H1 (cell line): ENCODE measurements around the gene TACSTD2. TPM values are rescaled to one million over a fixed set of nuclear protein-coding genes. Genes with fewer than 3 reads are reported as not detected.
A peak's percentile ranks its signal among the peaks of the same experiment; 100 is the strongest.

Experiments
- CTCF ChIA-PET: fragments of 300-600 bp; sonication (Branson Sonifier 250); formaldehyde crosslinking; loops from one replicate; lab custom pipeline; 2021; ENCODE audit not compliant: partially characterized antibody; lab: Charles Lee
- POLR2A ChIA-PET: fragments of 300-600 bp; sonication (Branson Sonifier 250); formaldehyde crosslinking; loops from one replicate; lab custom pipeline; 2021; ENCODE audit warnings: inconsistent platforms; ENCODE audit not compliant: partially characterized antibody; lab: Charles Lee
- DNase-seq, 2 experiments: peaks; one replicate each; pipeline versions ENCODE4 v3.0.0 to v3.0.0-alpha.2; 2010 to 2022; ENCODE audit warnings: low spot score in 2 of 2, low read depth in 1 of 2, mixed read lengths in 1 of 2
- FAIRE-seq: peaks from 2 replicates; lab custom pipeline; 2011; peaks lifted over from hg19 to GRCh38; lab: Jason Lieb, UNC
- H2AFZ ChIP-seq: 2 replicates; pipeline ENCODE4 v1.8.1; 2012; ENCODE audit warnings: low read length, inconsistent platforms
- H2AK5ac ChIP-seq: 2 replicates; pipeline ENCODE4 v1.6.1; 2013; ENCODE audit warnings: low read depth, low read length
- H2BK120ac ChIP-seq: replicated peaks from 2 replicates; pipeline ENCODE3; 2013; ENCODE audit warnings: low read depth, low read length, inconsistent platforms
- H2BK12ac ChIP-seq: 2 replicates; pipeline ENCODE4 v1.6.1; 2013; ENCODE audit warnings: low read depth, low read length
- H2BK15ac ChIP-seq: 2 replicates; pipeline ENCODE4 v1.6.1; 2013; ENCODE audit warnings: low read length
- H2BK20ac ChIP-seq: 2 replicates; pipeline ENCODE4 v1.6.1; 2013; ENCODE audit warnings: low read length
- H2BK5ac ChIP-seq: 2 replicates; pipeline ENCODE4 v1.6.1; 2013; ENCODE audit warnings: low read depth, low read length
- H3K14ac ChIP-seq: 2 replicates; pipeline ENCODE4 v1.6.1; 2013; ENCODE audit warnings: inconsistent platforms; ENCODE audit not compliant: insufficient read length
- H3K18ac ChIP-seq: 2 replicates; pipeline ENCODE4 v1.6.1; 2013; ENCODE audit warnings: low read length; ENCODE audit errors: extremely low read depth
- H3K23ac ChIP-seq: 2 replicates; pipeline ENCODE4 v1.6.1; 2013; ENCODE audit warnings: inconsistent platforms; ENCODE audit not compliant: insufficient read length
- H3K23me2 ChIP-seq: 2 replicates; pipeline ENCODE4 v1.6.1; 2013; ENCODE audit warnings: low read depth, low read length
- H3K27ac ChIP-seq: 2 replicates; pipeline ENCODE4 v1.6.1; 2011; ENCODE audit warnings: low read depth, low read length, inconsistent platforms
- H3K27me3 ChIP-seq, 4 experiments: replicated peaks in 1 of 4; 1 replicate in 1 of 4; 2 replicates in 3 of 4; pipeline versions ENCODE4 v1.6.1 to v1.8.1; 2011 to 2013; ENCODE audit warnings: low read length in 3 of 4, mild to moderate bottlenecking in 3 of 4, inconsistent platforms in 2 of 4, mixed read lengths in 2 of 4, moderate library complexity in 1 of 4; ENCODE audit not compliant: control insufficient read depth in 3 of 4, insufficient read depth in 3 of 4; ENCODE audit errors: extremely low read depth in 1 of 4
- H3K36me3 ChIP-seq, 4 experiments: 2 replicates each; pipeline versions ENCODE4 v1.6.1 to v1.8.1; 2011 to 2013; ENCODE audit warnings: mild to moderate bottlenecking in 4 of 4, low read length in 3 of 4, moderate library complexity in 2 of 4, control low read depth in 1 of 4, inconsistent platforms in 1 of 4; ENCODE audit not compliant: insufficient read depth in 4 of 4, control insufficient read depth in 2 of 4
- H3K4ac ChIP-seq: replicated peaks from 2 replicates; pipeline ENCODE3; 2013; ENCODE audit warnings: low read length, low read depth, mixed read lengths, inconsistent platforms; ENCODE audit not compliant: insufficient read length
- H3K4me1 ChIP-seq, 4 experiments: replicated peaks in 1 of 4; 1 replicate in 1 of 4; 2 replicates in 3 of 4; pipeline versions ENCODE4 v1.6.1 to v1.8.1; 2011 to 2013; ENCODE audit warnings: low read length in 3 of 4, inconsistent platforms in 2 of 4, mixed read lengths in 1 of 4; ENCODE audit not compliant: insufficient read depth in 4 of 4, control insufficient read depth in 3 of 4
- H3K4me2 ChIP-seq, 2 experiments: 2 replicates each; pipeline versions ENCODE4 v1.6.1 to v1.8.1; 2011 to 2013; ENCODE audit warnings: low read depth in 2 of 2, low read length in 2 of 2, control low read depth in 1 of 2, inconsistent platforms in 1 of 2, mild to moderate bottlenecking in 1 of 2; ENCODE audit not compliant: insufficient read depth in 1 of 2
- H3K4me3 ChIP-seq, 4 experiments: fragments of 200-600, 300-600 bp in 1 of 4; sonication (generic), shearing (Covaris generic), sonication (Bioruptor Twin) in 1 of 4; 2 replicates each; pipeline versions ENCODE4 v1.5.1 to v1.8.1; 2011 to 2016; ENCODE audit warnings: low read length in 4 of 4, low read depth in 3 of 4, control low read depth in 2 of 4, inconsistent platforms in 2 of 4, mild to moderate bottlenecking in 2 of 4, mixed read lengths in 1 of 4, moderate library complexity in 1 of 4; ENCODE audit not compliant: insufficient read depth in 2 of 4; ENCODE audit errors: extremely low read depth in 1 of 4
- H3K56ac ChIP-seq: replicated peaks from 2 replicates; pipeline ENCODE3; 2013; ENCODE audit warnings: low read depth, mild to moderate bottlenecking, mixed read lengths, low read length, inconsistent platforms; ENCODE audit not compliant: insufficient read length
- H3K79me1 ChIP-seq: 2 replicates; pipeline ENCODE4 v1.6.1; 2013; ENCODE audit warnings: low read depth, low read length, control low read depth
- H3K79me2 ChIP-seq, 2 experiments: 2 replicates each; pipeline versions ENCODE4 v1.6.1 to v1.8.1; 2012 to 2013; ENCODE audit warnings: low read length in 2 of 2, mild to moderate bottlenecking in 2 of 2, inconsistent platforms in 1 of 2; ENCODE audit not compliant: insufficient read depth in 2 of 2, control insufficient read depth in 1 of 2
- H3K9ac ChIP-seq, 4 experiments: replicated peaks in 1 of 4; 1 replicate in 1 of 4; 2 replicates in 3 of 4; pipeline versions ENCODE4 v1.6.1 to v1.8.1; 2011 to 2013; ENCODE audit warnings: low read depth in 3 of 4, low read length in 3 of 4, control low read depth in 2 of 4, mild to moderate bottlenecking in 2 of 4, moderate library complexity in 2 of 4, inconsistent platforms in 1 of 4; ENCODE audit errors: extremely low read depth in 1 of 4
- H3K9me3 ChIP-seq, 2 experiments: 2 replicates each; pipeline versions ENCODE4 v1.6.1 to v1.8.1; 2012 to 2013; ENCODE audit warnings: mild to moderate bottlenecking in 2 of 2, moderate library complexity in 2 of 2, control low read depth in 1 of 2, inconsistent platforms in 1 of 2, low read depth in 1 of 2, low read length in 1 of 2, mixed read lengths in 1 of 2; ENCODE audit not compliant: insufficient read depth in 2 of 2
- H4K20me1 ChIP-seq, 2 experiments: replicated peaks in 1 of 2; 2 replicates each; pipeline versions ENCODE3 to v1.8.1; 2011 to 2013; ENCODE audit warnings: inconsistent platforms in 2 of 2, low read length in 2 of 2, mild to moderate bottlenecking in 1 of 2; ENCODE audit not compliant: insufficient read depth in 2 of 2, control insufficient read depth in 1 of 2
- H4K5ac ChIP-seq: 2 replicates; pipeline ENCODE4 v1.6.1; 2013; ENCODE audit warnings: low read length, low read depth, mixed read lengths, inconsistent platforms; ENCODE audit not compliant: insufficient read length
- H4K8ac ChIP-seq: 2 replicates; pipeline ENCODE4 v1.8.0; 2013; ENCODE audit warnings: mild to moderate bottlenecking, moderate library complexity, low read length, inconsistent platforms; ENCODE audit not compliant: insufficient read depth; ENCODE audit errors: extremely low read depth
- H4K91ac ChIP-seq: replicated peaks from 2 replicates; pipeline ENCODE3; 2013; ENCODE audit warnings: low read length, mixed read lengths, inconsistent platforms; ENCODE audit not compliant: insufficient read length
- BCL11A ChIP-seq, 2 experiments: IDR thresholded peaks; one replicate each; pipeline ENCODE4 v1.6.1; 2011; ENCODE audit warnings: low read depth in 2 of 2, low read length in 2 of 2, mild to moderate bottlenecking in 2 of 2
- JUN ChIP-seq: IDR thresholded peaks from 2 replicates; pipeline ENCODE4 v1.6.1; 2011; ENCODE audit warnings: low read depth, mild to moderate bottlenecking, improper control_type of control experiment, low read length
- WGBS, 2 experiments: shearing (Covaris generic) in 1 of 2; methylation state at CpG; one replicate each; pipeline versions ENCODE4 v1.1.6 to v1.1.7; 2013 to 2015; ENCODE audit warnings: low lambda C conversion rate in 2 of 2, mixed read lengths in 2 of 2, inconsistent platforms in 1 of 2, low coverage in 1 of 2, missing lambda C conversion rate in 1 of 2; ENCODE audit not compliant: insufficient replicate concordance in 2 of 2, insufficient coverage in 1 of 2, insufficient read length in 1 of 2; ENCODE audit errors: extremely low coverage in 1 of 2, missing lambda C conversion rate in 1 of 2; 5-methylcytosine and 5-hydroxymethylcytosine counted together
- polyA plus RNA-seq, 7 experiments: library from polyadenylated mRNA; depleted of rRNA in 3 of 7; stranded (reverse) in 5 of 7; unstranded in 2 of 7; fragments of >200 nt in 5 of 7; fragments of 200-250 nt in 2 of 7; gene quantifications; 1 replicate in 5 of 7; 2 replicates in 1 of 7; 4 replicates in 1 of 7; pipeline versions ENCODE4 v1.2.1 to v1.2.3, GENCODE V29; 2011 to 2013; ENCODE audit warnings: missing spikeins in 2 of 7, mixed read lengths in 2 of 7
- total RNA-seq: library from RNA; stranded (reverse); fragmentation: NEBNext Ultra II Directional; extraction: Animal tissue kit (Norgen Biotek cat#: 25700); gene quantifications from 2 replicates; pipeline ENCODE4 v1.2.1, GENCODE V29; 2021

Gene TACSTD2
- total and polyA plus RNA-seq, 2 of the 8 experiments (the other 6 are each of a cell fraction or from before 2014, with no cell fraction given), result 0.76 to 0.85 TPM

DNA sequence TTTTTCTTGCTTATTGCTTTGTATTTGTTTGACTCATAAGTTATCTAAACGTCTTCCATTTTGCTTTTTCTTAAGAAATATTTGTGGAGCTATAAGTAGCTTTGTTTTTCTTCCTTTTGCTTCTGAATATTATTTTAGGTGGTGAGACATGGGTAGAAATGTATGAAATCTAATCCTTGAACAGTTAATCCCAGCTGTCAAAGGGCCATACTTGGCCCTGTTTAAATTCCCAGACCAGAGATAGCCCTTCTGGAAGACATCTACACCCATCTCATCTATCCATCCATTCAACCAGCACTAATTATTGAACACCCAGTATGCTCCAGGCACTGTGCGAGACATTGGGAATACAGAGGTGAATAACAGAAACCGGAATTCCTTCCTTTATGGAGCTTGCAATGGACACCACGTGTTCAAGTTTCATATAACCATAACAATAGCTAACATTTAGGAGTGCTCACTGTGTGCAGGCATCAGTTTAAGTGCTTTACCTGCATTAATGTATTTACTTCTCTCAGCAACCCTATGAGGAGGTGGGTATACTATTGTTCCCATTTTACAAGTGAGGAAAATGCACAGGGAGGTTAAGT lies 8.7 kb downstream of the TACSTD2 start:
- H4K91ac ChIP-seq, result no peak overlapping the region
- H3K9ac ChIP-seq, result no peak overlapping the region
- POLR2A ChIA-PET, result interaction anchor here (1.1 kb wide), 1 partner anchor 9 kb away, joined by 6 read pairs; the partner anchor contains the start of gene TACSTD2
- no peak overlapping the region for H3K4me3 ChIP-seq
- no peak overlapping the region for H3K4me2 ChIP-seq
- H3K18ac ChIP-seq, result no peak overlapping the region
- no peak for DNase-seq
- no peak overlapping the region for H2BK5ac ChIP-seq
- H3K36me3 ChIP-seq, result no peaks in the 10 kb centered on the region
- no peaks in the 10 kb centered on the region for H3K9me3 ChIP-seq
- H3K4ac ChIP-seq, result no peak overlapping the region
- no peak overlapping the region for H3K23ac ChIP-seq
- H3K56ac ChIP-seq, result no peak overlapping the region
- no peaks in the 10 kb centered on the region for H3K23me2 ChIP-seq
- no peaks in the 10 kb centered on the region for H4K20me1 ChIP-seq
- TF ChIP-seq JUN (no peak), BCL11A (IDR thresholded peaks at IDR 0.05; ENCODE audit: low read depth in 2 of 2, low read length in 2 of 2) (no peak)
- TF ChIP-seq, all 59 proteins: peak for 0
- no peaks in the 10 kb centered on the region for H3K79me1 ChIP-seq
- H3K14ac ChIP-seq, result no peak overlapping the region
- H3K27ac ChIP-seq, result no peak overlapping the region
- no peak overlapping the region for H2BK15ac ChIP-seq
- H3K27me3 ChIP-seq, result no peaks in the 10 kb centered on the region
- H2BK20ac ChIP-seq, result no peak overlapping the region
- H2BK120ac ChIP-seq, result no peak overlapping the region
- CTCF ChIA-PET, result interaction anchor here (0.8 to 4.0 kb wide), 5 partner anchors 53 to 405 kb away, joined by 3 to 19 read pairs (median 4); no protein-coding TSS in a partner anchor
- FAIRE-seq, result no peak
- no peak overlapping the region for H4K8ac ChIP-seq
- no peaks in the 10 kb centered on the region for H3K79me2 ChIP-seq
- 70% methylated on average over 4 of the region's 4 CpGs; no CpG with 5 or more reads in 1 of the 2 experiments for WGBS, 2 experiments
- H2AFZ ChIP-seq, result peak overlapping the region; percentile 72; the same call in 1 of the 2 replicates
- no peak overlapping the region for H4K5ac ChIP-seq
- peaks cover 0 to 6% (median 0%) of the 10 kb centered on the region in 4 experiments; a peak in 4 of 7 replicates for H3K4me1 ChIP-seq
- no peak overlapping the region for H2BK12ac ChIP-seq
- H2AK5ac ChIP-seq, result no peak overlapping the region
